Measurements from ENCODE around the gene TRAPPC12.

DNA sequence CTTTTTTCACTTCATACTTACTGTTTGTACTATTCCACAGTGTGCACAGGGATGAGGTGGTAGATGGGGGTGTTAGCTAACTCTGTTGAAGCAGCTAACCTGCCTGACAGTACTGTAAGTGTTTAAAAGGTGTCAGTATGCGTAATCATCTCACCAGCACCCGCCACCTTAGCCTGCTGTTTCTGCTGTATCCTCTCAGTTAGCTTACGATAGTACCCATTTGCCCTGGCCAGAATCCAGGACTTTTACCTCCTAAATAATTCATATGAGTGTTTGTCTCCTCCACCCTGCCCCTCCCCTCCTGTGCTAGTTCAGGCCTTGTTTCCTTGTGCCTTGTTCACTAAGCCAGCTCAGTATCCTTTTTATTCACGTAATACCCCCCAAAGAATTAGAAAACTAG, 34.2 kb downstream of the TRAPPC12 start:
- no peak for TF ChIP-seq POLR2A (IDR thresholded peaks at IDR 0.05)
- TF ChIP-seq, protein P1, sequence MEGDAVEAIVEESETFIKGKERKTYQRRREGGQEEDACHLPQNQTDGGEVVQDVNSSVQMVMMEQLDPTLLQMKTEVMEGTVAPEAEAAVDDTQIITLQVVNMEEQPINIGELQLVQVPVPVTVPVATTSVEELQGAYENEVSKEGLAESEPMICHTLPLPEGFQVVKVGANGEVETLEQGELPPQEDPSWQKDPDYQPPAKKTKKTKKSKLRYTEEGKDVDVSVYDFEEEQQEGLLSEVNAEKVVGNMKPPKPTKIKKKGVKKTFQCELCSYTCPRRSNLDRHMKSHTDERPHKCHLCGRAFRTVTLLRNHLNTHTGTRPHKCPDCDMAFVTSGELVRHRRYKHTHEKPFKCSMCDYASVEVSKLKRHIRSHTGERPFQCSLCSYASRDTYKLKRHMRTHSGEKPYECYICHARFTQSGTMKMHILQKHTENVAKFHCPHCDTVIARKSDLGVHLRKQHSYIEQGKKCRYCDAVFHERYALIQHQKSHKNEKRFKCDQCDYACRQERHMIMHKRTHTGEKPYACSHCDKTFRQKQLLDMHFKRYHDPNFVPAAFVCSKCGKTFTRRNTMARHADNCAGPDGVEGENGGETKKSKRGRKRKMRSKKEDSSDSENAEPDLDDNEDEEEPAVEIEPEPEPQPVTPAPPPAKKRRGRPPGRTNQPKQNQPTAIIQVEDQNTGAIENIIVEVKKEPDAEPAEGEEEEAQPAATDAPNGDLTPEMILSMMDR (IDR thresholded peaks at IDR 0.05) = no peak

Data from thyroid gland (tissue), 4 donors.